ENCODE results near the gene CP. TPM values are rescaled to one million over a fixed set of nuclear protein-coding genes. Genes with fewer than 3 reads are reported as not detected.

The CP gene
- total RNA-seq, 1 experiment from 2014 or later: 0.52 TPM

- Histone ChIP-seq H3K4me1 (ENCODE audit: control insufficient read depth in 1 of 2, insufficient read depth in 2 of 2, low read length in 2 of 2) (peaks cover 16 to 17% of the 10 kb centered on the region in 2 experiments), H2AFZ (ENCODE audit: low read depth, low read length, poor library complexity, severe bottlenecking) (no peak overlapping the region), H3K36me3 (ENCODE audit: control insufficient read depth in 1 of 2, insufficient read depth in 2 of 2, low read length in 2 of 2) (no peaks in the 10 kb centered on the region), H3K9me3 (ENCODE audit: control insufficient read depth in 1 of 2, insufficient read depth in 1 of 2, low read depth in 1 of 2, low read length in 2 of 2) (no peaks in the 10 kb centered on the region), H3K27me3 (ENCODE audit: insufficient read depth, low read length) (no peaks in the 10 kb centered on the region), H4K20me1 (ENCODE audit: insufficient read depth) (no peaks in the 10 kb centered on the region), H3K4me2 (ENCODE audit: low read length) (no peak overlapping the region), H3K9ac (ENCODE audit: low read length) (no peak overlapping the region), H3K27ac (ENCODE audit: low read depth, low read length) (no peak overlapping the region), H3K4me3 (replicated peaks in 1 of 2; ENCODE audit: low read depth in 1 of 2, low read length in 2 of 2) (no peak overlapping the region), H3K9me2 (ENCODE audit: insufficient read depth) (no peaks in the 10 kb centered on the region), H3K79me2 (ENCODE audit: insufficient read depth, low read length) (no peaks in the 10 kb centered on the region)
- no TSS peak for BruUV-seq (replicated peaks)
- DNase-seq (ENCODE audit: low read depth, low spot score) (no peak), ATAC-seq (no peak)
- ChIA-PET RAD21 (ENCODE audit: low non-redundant PET in 1 of 2, low total read pairs in 2 of 2, uncharacterized antibody in 2 of 2, unreplicated experiment in 2 of 2) (no interaction called here), CTCF (no interaction called here), POLR2A (no interaction called here)
- intact Hi-C loops (cut with micrococcal nuclease): no loop called here
- TF ChIP-seq ZNF274 (IDR thresholded peaks at IDR 0.05; ENCODE audit: low read depth, low read length): no peak
- TF ChIP-seq POLR2AphosphoS5 (IDR thresholded peaks at IDR 0.05; ENCODE audit: low read depth, low read length): no peak
- no peak for TF ChIP-seq YY1 (IDR thresholded peaks at IDR 0.05; ENCODE audit: extremely low read depth, insufficient replicate concordance, low read depth, low read length)
- TF ChIP-seq POLR2A (IDR thresholded peaks at IDR 0.05; ENCODE audit: borderline replicate concordance, extremely low read depth, insufficient read depth, insufficient read length): no peak
- no peak for TF ChIP-seq EZH2 (IDR thresholded peaks at IDR 0.05)
Measured at GRCh38 chr3:149243540-149243939, 21.9 kb upstream of the CP start.

GRCh38 chr3:149239357-149239936 is 17.8 kb upstream of the CP start:
- Histone ChIP-seq H4K20me1 (ENCODE audit: insufficient read depth) (no peaks in the 10 kb centered on the region), H2AFZ (ENCODE audit: low read depth, low read length, poor library complexity, severe bottlenecking) (no peak overlapping the region), H3K4me3 (replicated peaks in 1 of 2; ENCODE audit: low read depth in 1 of 2, low read length in 2 of 2) (no peak overlapping the region), H3K36me3 (ENCODE audit: control insufficient read depth in 1 of 2, insufficient read depth in 2 of 2, low read length in 2 of 2) (no peaks in the 10 kb centered on the region), H3K27me3 (ENCODE audit: insufficient read depth, low read length) (no peaks in the 10 kb centered on the region), H3K9me2 (ENCODE audit: insufficient read depth) (no peaks in the 10 kb centered on the region), H3K9ac (ENCODE audit: low read length) (no peak overlapping the region), H3K27ac (ENCODE audit: low read depth, low read length) (no peak overlapping the region), H3K4me2 (ENCODE audit: low read length) (no peak overlapping the region), H3K4me1 (ENCODE audit: control insufficient read depth in 1 of 2, insufficient read depth in 2 of 2, low read length in 2 of 2) (no peaks in the 10 kb centered on the region), H3K9me3 (ENCODE audit: control insufficient read depth in 1 of 2, insufficient read depth in 1 of 2, low read depth in 1 of 2, low read length in 2 of 2) (no peaks in the 10 kb centered on the region), H3K79me2 (ENCODE audit: insufficient read depth, low read length) (no peaks in the 10 kb centered on the region)
- no TSS peak for BruUV-seq (replicated peaks)
- TF ChIP-seq EZH2phosphoT487 (IDR thresholded peaks at IDR 0.05; ENCODE audit: borderline replicate concordance): no peak
- TF ChIP-seq CTCF (IDR thresholded peaks at IDR 0.05 in 2 of 3, conservative IDR thresholded peaks at IDR 0.05 in 1 of 3; ENCODE audit: borderline replicate concordance in 1 of 3, insufficient read depth in 1 of 3, low read depth in 2 of 3, low read length in 2 of 3): no peak
- no peak for TF ChIP-seq CEBPB (IDR thresholded peaks at IDR 0.05; ENCODE audit: low read depth)
- no peak for TF ChIP-seq MAX (IDR thresholded peaks at IDR 0.05)
- no peak for TF ChIP-seq RAD21 (IDR thresholded peaks at IDR 0.05; ENCODE audit: low read depth)
- no peak for TF ChIP-seq SP1 (IDR thresholded peaks at IDR 0.05; ENCODE audit: low read depth)
- no peak for TF ChIP-seq EZH2 (IDR thresholded peaks at IDR 0.05)
- TF ChIP-seq JUND (IDR thresholded peaks at IDR 0.05): no peak
- TF ChIP-seq TCF7L2 (IDR thresholded peaks at IDR 0.05; ENCODE audit: borderline replicate concordance, extremely low read depth, insufficient read depth, insufficient read length): no peak
- TF ChIP-seq, protein P1, sequence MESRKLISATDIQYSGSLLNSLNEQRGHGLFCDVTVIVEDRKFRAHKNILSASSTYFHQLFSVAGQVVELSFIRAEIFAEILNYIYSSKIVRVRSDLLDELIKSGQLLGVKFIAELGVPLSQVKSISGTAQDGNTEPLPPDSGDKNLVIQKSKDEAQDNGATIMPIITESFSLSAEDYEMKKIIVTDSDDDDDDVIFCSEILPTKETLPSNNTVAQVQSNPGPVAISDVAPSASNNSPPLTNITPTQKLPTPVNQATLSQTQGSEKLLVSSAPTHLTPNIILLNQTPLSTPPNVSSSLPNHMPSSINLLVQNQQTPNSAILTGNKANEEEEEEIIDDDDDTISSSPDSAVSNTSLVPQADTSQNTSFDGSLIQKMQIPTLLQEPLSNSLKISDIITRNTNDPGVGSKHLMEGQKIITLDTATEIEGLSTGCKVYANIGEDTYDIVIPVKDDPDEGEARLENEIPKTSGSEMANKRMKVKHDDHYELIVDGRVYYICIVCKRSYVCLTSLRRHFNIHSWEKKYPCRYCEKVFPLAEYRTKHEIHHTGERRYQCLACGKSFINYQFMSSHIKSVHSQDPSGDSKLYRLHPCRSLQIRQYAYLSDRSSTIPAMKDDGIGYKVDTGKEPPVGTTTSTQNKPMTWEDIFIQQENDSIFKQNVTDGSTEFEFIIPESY (IDR thresholded peaks at IDR 0.05; ENCODE audit: extremely low read depth, insufficient replicate concordance, low read length): no peak
- no peak for TF ChIP-seq POLR2A (IDR thresholded peaks at IDR 0.05; ENCODE audit: borderline replicate concordance, extremely low read depth, insufficient read depth, insufficient read length)
- no peak for TF ChIP-seq EGR1 (IDR thresholded peaks at IDR 0.05; ENCODE audit: low read depth)
- no peak for TF ChIP-seq SRF (IDR thresholded peaks at IDR 0.05; ENCODE audit: low read depth)
- no peak for TF ChIP-seq FOSL1 (IDR thresholded peaks at IDR 0.05; ENCODE audit: low read depth)
- TF ChIP-seq ELF1 (IDR thresholded peaks at IDR 0.05; ENCODE audit: borderline replicate concordance, low read depth): no peak
- no peak for TF ChIP-seq SIN3A (IDR thresholded peaks at IDR 0.05; ENCODE audit: low read depth)
- ATAC-seq (no peak), DNase-seq (ENCODE audit: low read depth, low spot score) (no peak)
- RAD21 ChIA-PET (ENCODE audit: low non-redundant PET in 1 of 2, low total read pairs in 2 of 2, uncharacterized antibody in 2 of 2, unreplicated experiment in 2 of 2): no interaction called here
- CTCF ChIA-PET: no interaction called here
- POLR2A ChIA-PET: no interaction called here
- intact Hi-C loops (cut with micrococcal nuclease): no loop called here
